GM12878 (cell line): ENCODE results near the gene NCAPH2. TPM values are rescaled to one million over a fixed set of nuclear protein-coding genes. Genes with fewer than 3 reads are reported as not detected.
A peak's percentile ranks its signal among the peaks of the same experiment; 100 is the strongest.

Source experiments
- ATAC-seq: fragments of 200-7000 bp; cut with Tn5 transposase; 3 replicates; pipeline ENCODE4 v1.9.1; 2020; ENCODE audit warnings: mild to moderate bottlenecking, moderate library complexity
- BruUV-seq: library from RNA; stranded (reverse); fragments of 400-500 nt; replicated peaks from 2 replicates; lab custom pipeline; 2021; lab: Mats Ljungman, UMichigan
- CTCF ChIA-PET: fragments of 300-600 bp; sonication (Branson Sonifier 250); formaldehyde crosslinking; extraction: SDS; loops from one replicate; lab custom pipeline; 2021; ENCODE audit warnings: inconsistent platforms; lab: Yijun Ruan, JAX
- POLR2A ChIA-PET: fragments of 350-600 bp; formaldehyde crosslinking; extraction: SDS; loops from one replicate; lab custom pipeline; 2021; ENCODE audit warnings: inconsistent platforms; lab: Charles Lee
- RAD21 ChIA-PET: fragments of 300-600 bp; sonication (Branson Sonifier 250); formaldehyde crosslinking; loops from one replicate; lab custom pipeline; 2023; ENCODE audit warnings: antibody characterized with exemption; ENCODE audit not compliant: unreplicated experiment; lab: Charles Lee
- SMC1A ChIA-PET: fragments of 300-600 bp; sonication (Branson Sonifier 250); formaldehyde crosslinking; loops from one replicate; lab custom pipeline; 2023; ENCODE audit not compliant: unreplicated experiment, uncharacterized antibody; lab: Charles Lee
- DNase-seq: peaks from one replicate; pipeline ENCODE4 v3.0.0-alpha.2; 2011; ENCODE audit warnings: low read depth, low spot score
- FAIRE-seq: peaks from 3 replicates; lab custom pipeline; 2011; peaks lifted over from hg19 to GRCh38; lab: Jason Lieb, UNC
- H2AFZ ChIP-seq: 2 replicates; pipeline ENCODE4 v1.6.0; 2011; ENCODE audit warnings: low read depth, low read length, control low read depth; ENCODE audit not compliant: control insufficient read depth
- H3K27ac ChIP-seq: 2 replicates; pipeline ENCODE4 v1.5.1; 2011; ENCODE audit warnings: control low read depth; ENCODE audit not compliant: control insufficient read depth, insufficient read depth
- H3K27me3 ChIP-seq, 2 experiments: replicated peaks in 1 of 2; 2 replicates each; pipeline versions ENCODE4 v1.6.0 to v1.6.1; 2011; ENCODE audit warnings: low read length in 1 of 2; ENCODE audit not compliant: control insufficient read depth in 2 of 2, insufficient read depth in 2 of 2
- H3K36me3 ChIP-seq, 2 experiments: 2 replicates each; pipeline ENCODE4 v1.5.1; 2011; ENCODE audit warnings: low read length in 1 of 2; ENCODE audit not compliant: control insufficient read depth in 2 of 2, insufficient read depth in 2 of 2
- H3K4me1 ChIP-seq: 2 replicates; pipeline ENCODE4 v1.6.1; 2011; ENCODE audit warnings: mild to moderate bottlenecking, low read length, moderate library complexity, mixed read lengths; ENCODE audit not compliant: control insufficient read depth, insufficient read depth
- H3K4me2 ChIP-seq: 2 replicates; pipeline ENCODE4 v1.6.0; 2011; ENCODE audit warnings: control low read depth; ENCODE audit not compliant: control insufficient read depth, insufficient read depth
- H3K4me3 ChIP-seq: fragments of 200-600 bp; sonication (generic); 2 replicates; pipeline ENCODE4 v1.5.1; 2016
- H3K79me2 ChIP-seq: 2 replicates; pipeline ENCODE4 v1.6.0; 2011; ENCODE audit warnings: low read length; ENCODE audit not compliant: control insufficient read depth, insufficient read depth
- H3K9ac ChIP-seq: 2 replicates; pipeline ENCODE4 v1.8.0; 2011; ENCODE audit warnings: low read length, control low read depth, mixed read lengths; ENCODE audit not compliant: control insufficient read depth, insufficient read depth
- H3K9me3 ChIP-seq: replicated peaks from 3 replicates; pipeline ENCODE4 v1.5.1; 2011; ENCODE audit warnings: mild to moderate bottlenecking, low read length; ENCODE audit not compliant: control insufficient read depth, insufficient read depth
- H4K20me1 ChIP-seq: 2 replicates; pipeline ENCODE4 v1.6.0; 2011; ENCODE audit not compliant: control insufficient read depth, insufficient read depth
- IKZF2 ChIP-seq, 2 experiments: fragments of 450-650 bp; IDR thresholded peaks; 2 replicates each; pipeline ENCODE4 v1.6.1; 2017; ENCODE audit warnings: mild to moderate bottlenecking in 2 of 2, moderate library complexity in 2 of 2
- MLLT1 ChIP-seq: fragments of 450-650 bp; IDR thresholded peaks from 2 replicates; pipeline ENCODE4 v1.6.1; 2016; ENCODE audit warnings: mild to moderate bottlenecking
- RUNX3 ChIP-seq: IDR thresholded peaks from 2 replicates; pipeline ENCODE4 v1.6.1; 2012; ENCODE audit warnings: low read length, inconsistent platforms
- YBX1 ChIP-seq: fragments of 450-650 bp; IDR thresholded peaks from 2 replicates; pipeline ENCODE4 v1.6.1; 2016; ENCODE audit warnings: antibody characterized with exemption
- ZBTB40 ChIP-seq: fragments of 450-650 bp; IDR thresholded peaks from 2 replicates; pipeline ENCODE4 v1.6.1; 2016; ENCODE audit warnings: mild to moderate bottlenecking, moderate library complexity, borderline replicate concordance
- WGBS: methylation state at CpG from one replicate; pipeline ENCODE4 v1.1.6; 2016; ENCODE audit warnings: low lambda C conversion rate; ENCODE audit not compliant: insufficient replicate concordance, insufficient coverage; ENCODE audit errors: missing lambda C conversion rate; 5-methylcytosine and 5-hydroxymethylcytosine counted together
- in situ Hi-C: fragments of 300-500 bp; cut with MboI; formaldehyde crosslinking; loops from 9 replicates; pipeline ENCODE4 v1.14.3; 2018; ENCODE audit warnings: mixed read lengths
- intact Hi-C: fragments of 100-400 bp; cut with micrococcal nuclease; formaldehyde crosslinking; loops from one replicate; pipeline ENCODE4 v1.14.2; 2022; ENCODE audit not compliant: unreplicated experiment
- polyA plus RNA-seq, 11 experiments: library from polyadenylated mRNA; depleted of rRNA in 4 of 11; unstranded in 6 of 11; stranded (reverse) in 5 of 11; fragments of >200 nt; fragmentation: Nextera tagmentation in 4 of 11; fragmentation: Illumina TruSeq in 1 of 11; extraction: Ambion mirVana in 4 of 11; extraction: Trizol in 1 of 11; gene quantifications; 1 replicate in 1 of 11; 2 replicates in 10 of 11; pipeline versions ENCODE4 v1.2.1 to v1.2.3, GENCODE V29; 2011 to 2016; ENCODE audit warnings: inconsistent platforms in 2 of 11, missing spikeins in 2 of 11, low read depth in 1 of 11
- total RNA-seq, 4 experiments: library from RNA; depleted of rRNA in 3 of 4; stranded (reverse); fragments of >200 nt in 3 of 4; fragmentation: Illumina TruSeq in 1 of 4; extraction: Trizol in 1 of 4; gene quantifications; 2 replicates each; pipeline versions ENCODE4 v1.2.1 to v1.2.3, GENCODE V29; 2013 to 2021

NCAPH2 gene
- total and polyA plus RNA-seq, 10 of the 15 experiments (the other 5 are each of a cell fraction or from before 2014, with no cell fraction given) = 5.0 to 110 (median 59.9) TPM

- ATAC-seq = no peak
- no peaks in the 10 kb centered on the region for H3K9me3 ChIP-seq
- no peak for DNase-seq
- ChIA-PET POLR2A (interaction anchor here (3.0 to 10.0 kb wide), 2 partner anchors 10 to 11 kb away, joined by 15 to 232 read pairs; partner anchors contain the start of genes SCO2 and TYMP), SMC1A (interaction anchor here (2.1 kb wide), 1 partner anchor 26 kb away, joined by 14 read pairs; the partner anchor contains the start of gene SYCE3), RAD21 (interaction anchor here (2.3 to 6.1 kb wide), 2 partner anchors 11 to 84 kb away, joined by 5 to 106 read pairs; partner anchors contain the start of genes SCO2 and TYMP), CTCF (interaction anchor here (2.0 to 2.5 kb wide), 2 partner anchors 12 to 83 kb away, joined by 7 to 12 read pairs; partner anchors contain the start of gene SCO2)
- no TSS peak for BruUV-seq
- H3K9ac ChIP-seq = peak overlapping the region; percentile 64; the same call in 1 of the 2 replicates
- peak overlapping the region; percentile 100 for H3K27ac ChIP-seq
- H3K36me3 ChIP-seq = no peaks in the 10 kb centered on the region
- no peak overlapping the region for H2AFZ ChIP-seq
- intact Hi-C loops = no loop called here
- peak overlapping the region; percentile 28; the same call in 1 of the 2 replicates for H3K4me3 ChIP-seq
- H3K27me3 ChIP-seq = no peaks in the 10 kb centered on the region
- no peaks in the 10 kb centered on the region for H4K20me1 ChIP-seq
- in situ Hi-C loops = loop anchor here (10.0 kb wide), 1 partner anchor 573 kb away; the partner anchor contains the start of gene PIM3
- no peak for FAIRE-seq
- peaks cover 12% of the 10 kb centered on the region for H3K79me2 ChIP-seq
- peaks cover 68% of the 10 kb centered on the region for H3K4me1 ChIP-seq
- WGBS = 95% methylated on average over 13 of the region's 13 CpGs
- 0 out of 2 replicates have a peak overlapping the region, but pooled peaks have one; percentile 23 for H3K4me2 ChIP-seq
- TF ChIP-seq ZBTB40 (0 out of 2 replicates have a peak, but pooled peaks have one; percentile 33), MLLT1 (peak; percentile 95), YBX1 (no peak), RUNX3 (no peak), IKZF2 (IDR thresholded peaks at IDR 0.05) (peak in 1 of 2 experiments; percentile 12; a peak in 1 of 4 replicates)
Observed at GRCh38 chr22:50537765-50538164, 29.7 kb downstream of the NCAPH2 start.
